Measurements from ENCODE around the gene IFIT3. TPM values are rescaled to one million over a fixed set of nuclear protein-coding genes. Genes with fewer than 3 reads are reported as not detected.

IFIT3 gene
- total RNA-seq (23.6 and 33.5 TPM in 2 replicates), polyA plus RNA-seq (30.5 and 62.9 TPM in 2 replicates), polyA minus RNA-seq (ENCODE audit: low replicate concordance) (2.1 and 3.5 TPM in 2 replicates)
- 21.6 and 39.1 TPM in 2 replicates for polyA plus RNA-seq (2012)

- Histone ChIP-seq H3K36me3 (ENCODE audit: control insufficient read depth, insufficient read depth, low read length) (no peaks in the 10 kb centered on the region), H4K20me1 (ENCODE audit: control insufficient read depth, extremely low read depth, insufficient read depth, low read length) (no peaks in the 10 kb centered on the region), H3K4me1 (ENCODE audit: control insufficient read depth, extremely low read depth, insufficient read depth, low read length) (peaks cover 5% of the 10 kb centered on the region), H3K9me3 (ENCODE audit: control insufficient read depth, insufficient read depth, low read depth, low read length) (no peaks in the 10 kb centered on the region), H3K9ac (ENCODE audit: insufficient read depth, low read length) (peak within 1 kb of the TSS; percentile 29), H2AFZ (ENCODE audit: low read length) (peak within 1 kb of the TSS; percentile 21), H3K27me3 (ENCODE audit: control insufficient read depth, insufficient read depth, low read length) (no peaks in the 10 kb centered on the region), H3K79me2 (ENCODE audit: control insufficient read depth, insufficient read depth, low read length) (peaks cover 17% of the 10 kb centered on the region), H3K27ac (ENCODE audit: insufficient read depth, low read length) (peak within 1 kb of the TSS; percentile 91), H3K4me3 (replicated peaks in 1 of 4; ENCODE audit: control extremely low read depth in 1 of 4, insufficient read depth in 1 of 4, low read depth in 3 of 4, low read length in 4 of 4) (peak within 1 kb of the TSS; percentile 48 to 89 (median 52)), H3K4me2 (ENCODE audit: extremely low read depth, insufficient read depth, low read length) (peak within 1 kb of the TSS; percentile 85)
- DNase-seq (ENCODE audit: low read depth in 2 of 2), result peak; percentile 96 to 97
- no peak for TF ChIP-seq CTCF (conservative IDR thresholded peaks at IDR 0.05 in 1 of 2, IDR thresholded peaks at IDR 0.05 in 1 of 2; ENCODE audit: low read depth in 1 of 2, low read length in 2 of 2)
- TF ChIP-seq EZH2 (IDR thresholded peaks at IDR 0.05; ENCODE audit: low read length, missing control alignments), result no peak
Measured at GRCh38 chr10:89327803-89328441, at the start of gene IFIT3. IFIT3 (plus strand) TSS chr10:89327997; CDS start chr10:89328074, 77 bp downstream.

DNA sequence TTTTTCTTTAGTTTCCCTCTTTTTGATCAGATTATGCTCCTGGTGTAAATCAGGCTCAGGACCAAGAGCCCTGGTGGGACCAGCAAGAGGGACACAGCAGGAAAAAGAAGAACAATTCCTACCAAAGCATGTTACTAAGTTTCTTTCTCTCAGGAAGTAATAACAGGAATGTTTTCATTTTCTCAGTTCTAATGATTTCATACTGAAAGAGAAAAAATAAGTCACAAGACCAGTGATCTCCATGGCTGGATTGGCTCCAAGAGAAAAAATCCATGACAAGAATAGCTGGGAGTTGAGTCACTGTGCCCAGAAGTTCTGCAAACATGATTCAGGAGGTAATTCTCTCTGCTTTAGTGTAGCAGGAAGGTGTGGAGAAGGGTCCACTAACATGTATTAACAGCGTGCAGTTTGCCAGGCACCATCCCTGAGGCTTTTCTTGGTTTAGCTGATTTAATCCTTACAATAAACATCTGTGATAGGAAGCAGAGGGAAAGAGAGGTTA, 49.7 kb upstream of the IFIT3 start:
- H3K4me3 ChIP-seq (replicated peaks in 1 of 4; ENCODE audit: control extremely low read depth in 1 of 4, insufficient read depth in 1 of 4, low read depth in 3 of 4, low read length in 4 of 4), result no peak overlapping the region
- H3K79me2 ChIP-seq (ENCODE audit: control insufficient read depth, insufficient read depth, low read length), result no peaks in the 10 kb centered on the region
- H4K20me1 ChIP-seq (ENCODE audit: control insufficient read depth, extremely low read depth, insufficient read depth, low read length), result no peaks in the 10 kb centered on the region
- H3K27ac ChIP-seq (ENCODE audit: insufficient read depth, low read length), result peak overlapping the region; percentile 80
- peaks cover 28% of the 10 kb centered on the region for H3K4me1 ChIP-seq (ENCODE audit: control insufficient read depth, extremely low read depth, insufficient read depth, low read length)
- H3K9me3 ChIP-seq (ENCODE audit: control insufficient read depth, insufficient read depth, low read depth, low read length), result no peaks in the 10 kb centered on the region
- TF ChIP-seq EZH2 (IDR thresholded peaks at IDR 0.05; ENCODE audit: low read length, missing control alignments), result no peak
- TF ChIP-seq CTCF (conservative IDR thresholded peaks at IDR 0.05 in 1 of 2, IDR thresholded peaks at IDR 0.05 in 1 of 2; ENCODE audit: low read depth in 1 of 2, low read length in 2 of 2), result no peak
- H3K27me3 ChIP-seq (ENCODE audit: control insufficient read depth, insufficient read depth, low read length), result no peaks in the 10 kb centered on the region
- H3K4me2 ChIP-seq (ENCODE audit: extremely low read depth, insufficient read depth, low read length), result peak overlapping the region; percentile 70
- no peaks in the 10 kb centered on the region for H3K36me3 ChIP-seq (ENCODE audit: control insufficient read depth, insufficient read depth, low read length)
- no peak overlapping the region for H2AFZ ChIP-seq (ENCODE audit: low read length)
- peak overlapping the region; percentile 39 for H3K9ac ChIP-seq (ENCODE audit: insufficient read depth, low read length)
- DNase-seq (ENCODE audit: low read depth in 2 of 2), result peak; percentile 97

DNA sequence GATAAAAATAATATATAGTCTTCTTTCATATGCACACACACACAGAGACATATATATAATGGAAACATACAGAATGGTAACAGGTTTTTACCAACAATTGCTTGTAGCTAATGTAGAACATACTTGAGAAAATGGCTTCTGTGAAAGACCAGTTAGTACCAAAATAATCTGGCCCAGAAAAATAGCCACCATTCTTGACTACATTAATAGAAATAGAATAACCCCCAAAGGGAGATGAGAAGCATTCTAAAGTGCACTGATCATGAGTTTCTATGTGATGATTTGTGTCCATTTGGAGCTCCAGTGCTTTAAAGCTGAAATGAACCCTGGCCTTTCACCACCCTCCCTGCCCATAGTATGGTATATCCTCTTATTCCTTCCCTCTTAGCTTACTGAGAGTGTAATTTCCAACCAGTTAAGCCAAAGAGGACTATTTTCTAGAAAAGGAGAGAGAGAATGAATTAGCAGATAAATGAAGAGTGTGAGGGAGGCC, 48.9 kb upstream of the IFIT3 start:
- H3K9ac ChIP-seq (ENCODE audit: insufficient read depth, low read length), result no peak overlapping the region
- no peaks in the 10 kb centered on the region for H3K36me3 ChIP-seq (ENCODE audit: control insufficient read depth, insufficient read depth, low read length)
- H3K9me3 ChIP-seq (ENCODE audit: control insufficient read depth, insufficient read depth, low read depth, low read length), result no peaks in the 10 kb centered on the region
- H3K4me3 ChIP-seq (replicated peaks in 1 of 4; ENCODE audit: control extremely low read depth in 1 of 4, insufficient read depth in 1 of 4, low read depth in 3 of 4, low read length in 4 of 4), result no peak overlapping the region
- H2AFZ ChIP-seq (ENCODE audit: low read length), result no peak overlapping the region
- peak overlapping the region; percentile 46 for H3K27ac ChIP-seq (ENCODE audit: insufficient read depth, low read length)
- H3K27me3 ChIP-seq (ENCODE audit: control insufficient read depth, insufficient read depth, low read length), result no peaks in the 10 kb centered on the region
- no peak overlapping the region for H3K4me2 ChIP-seq (ENCODE audit: extremely low read depth, insufficient read depth, low read length)
- no peaks in the 10 kb centered on the region for H4K20me1 ChIP-seq (ENCODE audit: control insufficient read depth, extremely low read depth, insufficient read depth, low read length)
- peaks cover 28% of the 10 kb centered on the region for H3K4me1 ChIP-seq (ENCODE audit: control insufficient read depth, extremely low read depth, insufficient read depth, low read length)
- DNase-seq (ENCODE audit: low read depth in 2 of 2), result no peak
- H3K79me2 ChIP-seq (ENCODE audit: control insufficient read depth, insufficient read depth, low read length), result no peaks in the 10 kb centered on the region
- TF ChIP-seq EZH2 (IDR thresholded peaks at IDR 0.05; ENCODE audit: low read length, missing control alignments) (no peak), CTCF (conservative IDR thresholded peaks at IDR 0.05 in 1 of 2, IDR thresholded peaks at IDR 0.05 in 1 of 2; ENCODE audit: low read depth in 1 of 2, low read length in 2 of 2) (no peak)

All from fibroblast of lung (primary cell).